GM18870 (cell line): ENCODE measurements around the gene RSPH9.
A peak's percentile ranks its signal among the peaks of the same experiment; 100 is the strongest.
"Not testable (repeated sequence)": the region's sequence is repeated elsewhere in the genome, so short reads cannot be mapped to it uniquely, and the experiment has no call there.

Source experiments
- ATAC-seq: cut with Tn5 transposase; IDR thresholded peaks from one replicate; pipeline ENCODE4 v1.9.1; 2021; ENCODE audit warnings: moderate library complexity; ENCODE audit not compliant: unreplicated experiment

RSPH9 gene

GRCh38 chr6:43682724-43683429 is 38.0 kb downstream of the RSPH9 start:
- no peak for ATAC-seq

DNA sequence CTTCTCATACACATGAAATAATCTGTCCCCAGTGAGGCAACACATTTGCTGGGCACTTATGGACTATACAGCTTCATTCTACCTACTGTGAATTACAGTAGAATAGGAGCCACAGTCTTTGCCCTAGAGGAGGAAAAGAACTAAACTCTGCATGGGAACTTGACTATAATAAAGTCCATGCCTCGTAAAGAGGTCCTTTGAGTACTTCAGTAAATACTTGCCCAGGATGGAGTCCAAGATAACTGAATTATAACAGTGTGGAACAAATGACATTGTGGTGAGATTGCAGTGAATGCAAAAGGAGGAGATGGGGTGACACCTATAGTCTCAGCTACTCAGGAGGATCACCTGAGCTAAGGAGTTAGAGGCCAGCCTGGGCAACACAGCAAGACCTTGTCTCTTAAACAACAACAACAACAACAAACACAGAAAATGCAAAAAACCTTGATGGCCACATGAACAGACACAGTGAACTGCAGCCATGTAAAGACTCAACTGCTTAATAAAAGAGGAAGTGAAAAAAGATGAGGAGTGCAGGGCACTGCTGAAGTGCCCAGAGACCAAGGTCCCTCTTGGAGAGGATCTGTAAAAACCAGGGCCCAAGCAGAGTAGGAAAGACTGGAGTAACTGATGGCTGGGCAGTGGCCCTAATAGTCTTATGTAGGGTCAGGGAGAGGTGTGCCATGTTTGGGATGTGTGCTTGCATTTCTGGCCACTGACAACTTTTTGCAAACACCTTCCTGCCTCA is 39.0 kb downstream of the RSPH9 start:
- no peak for ATAC-seq

DNA sequence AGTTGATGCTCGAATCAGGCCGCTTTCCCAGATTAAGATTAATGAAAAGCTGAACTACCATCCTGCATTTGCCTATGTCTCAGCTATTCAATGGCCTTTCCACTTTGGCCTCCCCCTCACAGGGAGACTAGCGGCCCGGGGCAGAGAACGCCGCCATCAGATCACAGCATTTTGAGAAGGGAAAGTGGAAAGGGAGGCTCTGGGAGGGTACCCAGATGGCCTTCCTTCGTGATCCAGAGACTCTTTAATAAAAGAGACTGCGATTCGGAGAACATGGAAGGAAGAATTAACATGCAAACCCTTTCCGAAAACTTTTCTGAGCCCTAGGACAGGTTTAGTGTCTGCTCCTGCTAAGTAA is 42.2 kb downstream of the RSPH9 start:
- no peak for ATAC-seq

DNA sequence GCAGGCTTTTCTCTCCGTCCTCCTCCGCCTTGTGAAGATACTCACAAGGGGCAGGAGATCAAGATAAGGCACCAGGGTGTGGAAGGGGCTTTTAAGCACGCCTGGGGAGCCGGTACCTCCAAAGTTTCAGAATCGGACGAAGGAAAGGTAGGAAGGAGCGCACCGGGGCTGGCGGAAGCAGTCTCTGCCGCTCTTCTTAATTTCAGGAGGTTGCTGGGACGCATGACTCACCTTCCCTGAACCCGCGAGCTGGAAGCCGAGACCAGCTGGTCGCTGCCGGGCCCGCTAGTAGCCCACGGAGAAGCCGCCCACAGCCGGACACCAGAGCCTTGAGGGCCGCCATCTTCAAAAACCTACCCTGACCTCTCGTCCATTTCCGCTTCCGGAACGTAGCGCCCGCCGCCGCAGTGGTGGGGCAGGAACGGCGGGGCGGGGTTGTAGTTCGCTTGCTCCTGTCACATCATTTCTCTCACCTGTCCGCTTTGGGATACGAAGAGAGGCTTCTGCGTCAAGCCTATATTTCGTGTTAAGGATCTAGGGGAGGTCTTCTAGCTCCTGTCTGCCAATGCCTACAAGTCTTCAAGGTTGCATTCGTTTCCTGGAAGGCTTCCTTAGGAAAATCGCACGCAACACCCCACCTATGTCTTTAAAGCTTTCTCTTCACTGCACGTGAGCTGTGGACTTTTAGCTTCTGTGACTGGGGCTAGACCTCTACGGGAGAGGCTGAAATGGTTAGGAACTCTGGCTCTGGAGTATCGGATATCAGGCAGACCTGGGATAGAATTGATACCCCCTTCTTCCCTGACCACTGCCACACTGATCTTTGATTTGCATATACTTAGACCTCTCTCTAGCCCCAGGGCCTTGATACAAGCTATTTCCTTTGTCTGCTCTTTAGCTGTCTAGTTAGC is 42.9 kb downstream of the RSPH9 start, which contains the start of gene MRPS18A:
MRPS18A (minus strand) TSS at position 355 of the 911 bp plus-strand sequence; CDS start at position 343, 12 bp downstream.
- peak; percentile 49 for ATAC-seq

DNA sequence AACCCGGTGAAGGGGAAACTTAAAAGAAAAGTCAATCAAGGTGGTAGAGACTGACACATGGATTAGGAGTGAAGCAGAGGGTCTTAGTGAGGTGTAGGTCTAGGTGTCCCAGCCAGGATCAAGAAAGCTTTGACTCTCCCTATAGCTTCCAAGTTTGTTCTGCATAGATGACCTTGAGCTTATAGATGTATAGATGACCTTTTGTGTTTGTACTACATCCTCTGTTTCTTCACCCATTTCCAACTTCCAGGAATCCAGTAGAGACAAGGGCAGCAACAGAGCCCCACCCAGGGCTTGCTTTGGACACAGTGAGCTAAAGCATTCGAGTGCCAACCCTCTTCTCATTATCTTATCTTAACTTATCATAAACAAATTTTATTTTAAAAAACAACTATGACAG is 44.6 kb downstream of the RSPH9 start:
- no peak for ATAC-seq

DNA sequence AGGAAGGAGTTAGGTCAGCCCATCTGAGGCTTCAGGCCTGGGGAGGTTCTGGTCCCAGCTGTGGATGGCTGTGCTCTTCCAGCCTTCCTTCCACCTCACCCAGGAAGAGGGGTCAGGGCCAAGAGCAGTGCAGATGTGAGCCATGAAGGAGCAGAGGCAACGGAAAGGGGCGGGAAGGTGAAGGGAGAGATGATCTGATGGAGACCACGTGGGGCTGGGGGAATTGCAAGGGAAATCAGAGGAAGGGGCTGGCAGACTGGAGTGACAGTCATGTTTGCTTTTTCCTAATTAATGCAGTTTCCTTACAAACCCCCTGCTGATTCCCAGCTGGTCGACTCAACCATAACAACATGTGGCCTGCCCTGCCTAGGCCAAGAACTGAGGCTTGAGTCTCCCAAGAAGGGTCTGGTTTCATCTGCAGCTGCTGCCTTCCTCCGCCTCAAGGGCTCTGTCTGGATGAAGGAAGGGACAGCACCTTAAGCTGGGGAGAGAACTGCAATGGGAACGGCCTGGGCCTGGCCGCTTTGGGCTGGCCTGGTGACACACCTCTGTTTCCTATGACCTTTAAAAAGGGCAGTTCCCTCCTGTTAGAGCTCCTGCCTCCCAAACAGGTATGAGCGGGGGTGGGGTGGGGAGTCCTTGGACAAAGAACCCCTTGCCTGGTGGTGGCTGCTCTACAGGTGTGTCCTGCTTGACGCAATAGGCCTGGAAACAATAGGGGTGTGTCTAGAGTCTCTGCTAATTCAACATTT is 50.6 kb downstream of the RSPH9 start:
- ATAC-seq: no peak

GRCh38 chr6:43695967-43696291 is 51.1 kb downstream of the RSPH9 start:
- ATAC-seq: no peak

- no peak for ATAC-seq
These were observed 52.6 kb downstream of the RSPH9 start for GRCh38 chr6:43697421-43697820.

- no peak for ATAC-seq
These were observed 53.9 kb downstream of the RSPH9 start for GRCh38 chr6:43698584-43699349.

DNA sequence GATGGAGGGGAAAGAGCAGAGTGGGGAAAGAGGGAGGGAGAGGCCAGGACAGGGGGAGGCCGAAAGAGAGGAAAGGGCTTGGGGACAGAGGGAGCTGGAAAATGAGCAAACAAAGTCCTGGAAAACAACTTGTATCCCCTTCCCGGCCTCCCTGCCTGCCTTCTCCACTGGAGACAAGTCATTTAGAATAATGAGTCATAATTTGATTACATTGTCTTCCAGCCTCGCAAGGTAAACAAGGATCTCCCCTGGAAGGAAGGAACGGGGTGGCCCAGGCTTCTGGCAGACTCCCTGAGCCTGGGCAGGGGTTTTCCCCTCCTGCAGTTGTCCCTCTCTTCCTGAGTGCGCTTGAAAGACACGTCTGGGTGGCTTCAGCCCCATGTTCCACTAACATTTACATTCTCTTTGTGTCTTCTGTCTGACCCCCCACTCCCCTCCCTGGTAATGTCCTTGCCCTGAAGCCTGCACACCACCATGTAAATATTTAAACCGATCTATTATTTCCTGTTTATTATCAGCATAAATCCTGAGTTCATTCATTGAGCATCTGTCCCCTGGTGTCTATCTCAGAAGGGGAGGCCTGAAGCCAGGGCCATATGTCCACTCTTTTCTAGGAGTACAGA is 54.8 kb downstream of the RSPH9 start:
- no peak for ATAC-seq

DNA sequence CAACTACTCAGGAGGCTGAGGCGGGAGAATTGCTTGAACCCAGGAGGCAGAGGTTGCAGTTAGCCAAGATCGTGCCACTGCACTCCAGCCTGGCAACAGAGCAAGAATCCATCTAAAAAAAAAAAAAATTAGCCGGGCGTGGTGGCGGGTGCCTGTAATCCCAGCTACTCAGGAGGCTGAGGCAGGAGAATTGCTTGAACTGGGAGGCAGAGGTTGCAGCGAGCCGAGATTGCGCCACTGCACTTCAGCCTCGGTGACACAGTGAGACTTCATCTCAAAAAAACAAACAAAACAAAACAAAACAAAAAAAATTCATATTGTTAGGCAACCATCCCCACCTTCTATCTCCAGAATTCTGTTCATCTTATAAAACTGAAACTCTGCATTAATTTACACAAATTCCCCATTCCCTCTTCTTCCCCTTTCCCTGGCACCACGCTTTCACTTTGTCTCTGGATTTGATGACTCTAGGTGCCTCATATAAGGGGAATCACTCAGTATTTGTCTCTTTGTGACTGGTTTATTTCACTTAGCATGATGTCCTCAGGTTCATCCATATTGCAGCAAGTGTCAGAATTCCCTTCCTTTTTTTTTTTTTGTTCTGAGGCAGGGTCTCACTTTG is 56.2 kb downstream of the RSPH9 start:
- ATAC-seq: not testable (repeated sequence)

DNA sequence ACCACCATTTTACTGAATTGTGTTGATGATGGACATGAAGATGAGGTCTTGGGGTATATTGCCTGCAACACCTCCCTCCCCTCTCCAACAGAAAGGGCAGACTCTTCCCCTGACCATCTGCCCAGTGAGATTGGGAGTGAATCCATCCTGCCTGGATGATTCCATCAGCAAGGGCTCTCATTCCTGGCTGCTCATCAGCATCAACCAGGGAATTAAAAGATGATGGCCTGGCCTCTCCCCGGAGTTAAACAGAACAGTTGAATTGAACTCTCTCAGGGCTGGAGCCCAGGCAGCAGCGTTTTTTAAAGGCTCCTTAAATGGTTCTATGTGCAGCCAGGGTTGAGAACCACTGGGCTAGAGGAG is 57.3 kb downstream of the RSPH9 start:
- no peak for ATAC-seq

DNA sequence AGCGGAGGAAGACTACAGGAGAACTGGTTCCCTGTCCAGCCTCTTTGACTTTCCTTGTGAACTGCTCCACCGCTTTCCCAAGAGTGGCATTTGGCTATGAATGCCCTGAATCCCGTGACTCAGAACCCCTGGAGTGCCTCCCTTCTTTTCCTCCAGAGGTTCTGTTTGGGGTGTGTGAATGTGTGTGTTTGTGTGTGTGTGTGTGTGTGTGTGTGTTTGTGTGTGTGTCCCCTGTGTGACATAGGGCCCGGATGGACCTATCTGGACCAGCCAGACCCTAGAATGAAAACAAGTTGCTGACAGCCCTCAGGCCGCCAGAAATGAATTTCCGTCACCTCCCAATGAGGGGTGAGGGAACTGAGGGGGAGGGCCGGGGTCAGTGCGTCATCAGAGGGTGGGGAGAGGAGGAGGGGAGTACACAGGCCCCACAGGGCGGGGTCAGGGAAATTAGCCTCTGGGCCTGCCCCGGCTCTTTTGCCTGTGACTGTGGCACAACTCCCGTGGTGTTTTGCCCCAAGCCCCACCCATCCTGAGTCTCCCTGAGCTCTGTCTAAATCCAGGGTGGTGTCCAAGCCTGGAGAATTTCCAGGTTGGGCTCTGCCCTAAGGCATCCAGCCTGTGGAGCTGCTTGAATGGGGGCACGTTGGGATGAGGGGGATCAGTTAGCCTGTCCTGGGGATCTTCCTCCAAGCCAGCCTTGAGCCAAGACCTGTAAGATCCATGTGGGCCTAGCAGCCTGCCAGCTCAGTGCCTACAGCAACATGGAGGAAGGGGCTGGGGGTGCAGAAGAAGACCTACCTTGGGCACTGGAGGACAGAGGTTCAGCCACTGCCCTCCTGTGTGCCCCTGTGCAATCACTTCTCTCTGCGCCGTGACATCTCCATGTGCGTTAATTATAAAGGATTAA is 58.0 kb downstream of the RSPH9 start:
- ATAC-seq: no peak

- no peak for ATAC-seq
These were observed 58.9 kb downstream of the RSPH9 start for GRCh38 chr6:43703512-43704429.

- ATAC-seq: no peak
These were observed 61.2 kb downstream of the RSPH9 start for GRCh38 chr6:43705996-43706395.

GRCh38 chr6:43706788-43707187 is 62.0 kb downstream of the RSPH9 start:
- no peak for ATAC-seq

- no peak for ATAC-seq
These were observed 62.4 kb downstream of the RSPH9 start for GRCh38 chr6:43707269-43707668.
